Psoas muscle (tissue), 8 donors: ENCODE data around the gene UNK. TPM values are rescaled to one million over a fixed set of nuclear protein-coding genes. Genes with fewer than 3 reads are reported as not detected.
A peak's percentile ranks its signal among the peaks of the same experiment; 100 is the strongest.

ENCODE experiments used
- ATAC-seq, 4 donors: fragments of 200-7000 bp; cut with Tn5 transposase; one replicate each; pipeline ENCODE4 v1.9.1; 2020; ENCODE audit warnings: moderate library complexity in 3 of 4, mild to moderate bottlenecking in 2 of 4
- DNase-seq, 2 donors: peaks; one replicate each; pipeline ENCODE4 v3.0.0-alpha.2; 2020
- H3K27ac ChIP-seq: fragments of 200-600 bp; one replicate; pipeline ENCODE4 v1.8.0; 2022
- H3K27me3 ChIP-seq, 3 donors: fragments of 200-600 bp in 1 of 3; one replicate each; pipeline versions ENCODE4 v1.6.1 to v1.8.0; 2013 to 2022; ENCODE audit warnings: low read length in 2 of 3, mild to moderate bottlenecking in 2 of 3, moderate library complexity in 1 of 3; ENCODE audit not compliant: insufficient read depth in 3 of 3
- H3K36me3 ChIP-seq, 2 donors: fragments of 200-600 bp in 1 of 2; one replicate each; pipeline versions ENCODE4 v1.6.1 to v1.8.0; 2013 to 2022; ENCODE audit warnings: low read depth in 1 of 2, mild to moderate bottlenecking in 1 of 2, moderate library complexity in 1 of 2; ENCODE audit not compliant: insufficient read depth in 1 of 2
- H3K4me1 ChIP-seq: fragments of 200-600 bp; one replicate; pipeline ENCODE4 v1.8.0; 2022
- H3K4me3 ChIP-seq: fragments of 200-600 bp; one replicate; pipeline ENCODE4 v1.8.0; 2022; ENCODE audit warnings: mild to moderate bottlenecking
- H3K9me3 ChIP-seq: fragments of 200-600 bp; one replicate; pipeline ENCODE4 v1.8.0; 2022
- CTCF ChIP-seq: fragments of 200-600 bp; IDR thresholded peaks from one replicate; pipeline ENCODE4 v1.8.0; 2022; ENCODE audit warnings: antibody characterized with exemption
- WGBS, 3 donors: extraction: QIAGEN DNeasy Blood & Tissue Kit; methylation state at CpG; one replicate each; pipeline versions ENCODE4 v1.1.6 to v1.1.7; 2013; 5-methylcytosine and 5-hydroxymethylcytosine counted together
- intact Hi-C, 2 donors: fragments of 100-400 bp; cut with DNase I; formaldehyde crosslinking; loops; one replicate each; pipeline versions ENCODE4 v1.11.0 to v1.14.2; 2022
- polyA plus RNA-seq, 3 donors: library from polyadenylated mRNA; stranded (reverse); fragments of 200-250 nt; gene quantifications; one replicate each; pipeline ENCODE4 v1.2.3, GENCODE V29; 2013
- total RNA-seq, 4 donors: library from RNA; stranded (reverse); fragmentation: NEBNext Ultra II Directional in 2 of 4; extraction: Animal tissue kit (Norgen Biotek cat#: 25700) in 2 of 4; gene quantifications; one replicate each; pipeline versions ENCODE4 v1.2.1 to v1.2.4, GENCODE V29; 2021 to 2023
- donor health status: healthy with polysubstance abuse.
- donor health status: DM: no; HTN: no; CAD: no; lungs with moderate emphysema.
- donor health status: Bipolar disorder and iron deficiency.
- donor health status: healthy.
- donor health status: DM: yes; HTN: yes; CAD: no.
- donor health status: DM: no; HTN: no; CAD: no.
- donor health status: DM: no; HTN: no; CAD: no.
- donor health status: DM: yes; HTN: yes; CAD: no.

Gene UNK
- total and polyA plus RNA-seq, 7 donors: 6.9 to 13.7 (median 8.2) TPM

- 66 to 76% (median 71%) methylated on average over 27 of the region's 27 CpGs for WGBS, 3 donors
- TF ChIP-seq CTCF: no peak
- Histone ChIP-seq H3K36me3 (no peaks in the 10 kb centered on the region), H3K27ac (no peak overlapping the region), H3K27me3 (no peaks in the 10 kb centered on the region), H3K4me1 (peaks cover 8% of the 10 kb centered on the region), H3K4me3 (peak overlapping the region; percentile 63), H3K9me3 (no peaks in the 10 kb centered on the region)
- no peak for ATAC-seq
- intact Hi-C loops: no loop called here
- peak in 1 of 2 donors; percentile 44 for DNase-seq
These were observed 30.0 kb upstream of the UNK start for GRCh38 chr17:75754378-75755204.

- ATAC-seq (no peak), DNase-seq (peak in 1 of 2 donors; percentile 52)
- Histone ChIP-seq H3K36me3 (no peaks in the 10 kb centered on the region), H3K9me3 (no peaks in the 10 kb centered on the region), H3K27ac (no peak overlapping the region), H3K4me3 (no peak overlapping the region), H3K27me3 (no peaks in the 10 kb centered on the region), H3K4me1 (peaks cover 8% of the 10 kb centered on the region)
- 60 to 70% (median 60%) methylated on average over 19 to 20 of the region's 20 CpGs for WGBS, 3 donors
- intact Hi-C loops: no loop called here
- no peak for TF ChIP-seq CTCF
These were observed 29.3 kb upstream of the UNK start for GRCh38 chr17:75755205-75755901.

DNA sequence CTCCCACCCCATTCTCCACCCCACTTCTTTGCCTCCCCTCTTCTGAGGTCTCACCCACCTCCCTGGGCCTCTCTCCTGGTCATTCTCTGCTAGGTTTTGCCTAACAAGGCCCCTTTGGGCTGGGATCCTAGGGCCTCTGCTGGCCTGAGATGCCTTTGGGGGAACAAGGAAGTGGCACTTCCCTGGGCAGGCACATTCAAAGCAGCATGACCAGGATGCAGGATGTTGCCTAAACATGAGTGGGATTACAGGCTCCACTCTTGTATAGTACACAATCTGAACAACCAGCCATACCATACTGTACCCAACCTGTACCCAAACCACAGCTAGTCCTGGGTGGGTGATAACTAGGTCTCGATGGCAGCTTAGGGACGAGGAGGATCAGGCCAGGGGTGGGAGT is 28.6 kb upstream of the UNK start:
- no peaks in the 10 kb centered on the region for H3K36me3 ChIP-seq
- DNase-seq (peak in 1 of 2 donors; percentile 47), ATAC-seq (no peak)
- no peak overlapping the region for H3K27ac ChIP-seq
- H3K4me1 ChIP-seq: peaks cover 8% of the 10 kb centered on the region
- intact Hi-C loops: no loop called here
- no peak for TF ChIP-seq CTCF
- H3K27me3 ChIP-seq: no peaks in the 10 kb centered on the region
- WGBS, 3 donors: 92 to 100% (median 97%) methylated on average over 2 of the region's 2 CpGs
- H3K4me3 ChIP-seq: no peak overlapping the region
- no peaks in the 10 kb centered on the region for H3K9me3 ChIP-seq

GRCh38 chr17:75756451-75757085 is 28.0 kb upstream of the UNK start:
- ATAC-seq (no peak), DNase-seq (peak in 1 of 2 donors; percentile 50)
- no peak overlapping the region for H3K4me3 ChIP-seq
- H3K27ac ChIP-seq: no peak overlapping the region
- 87 to 95% (median 88%) methylated on average over 26 to 29 of the region's 29 CpGs for WGBS, 3 donors
- no peaks in the 10 kb centered on the region for H3K36me3 ChIP-seq
- intact Hi-C loops: no loop called here
- H3K4me1 ChIP-seq: peaks cover 8% of the 10 kb centered on the region
- no peaks in the 10 kb centered on the region for H3K27me3 ChIP-seq
- H3K9me3 ChIP-seq: no peaks in the 10 kb centered on the region
- no peak for TF ChIP-seq CTCF
